ENCODE measurements around the gene IMPDH1.

The IMPDH1 gene

DNA sequence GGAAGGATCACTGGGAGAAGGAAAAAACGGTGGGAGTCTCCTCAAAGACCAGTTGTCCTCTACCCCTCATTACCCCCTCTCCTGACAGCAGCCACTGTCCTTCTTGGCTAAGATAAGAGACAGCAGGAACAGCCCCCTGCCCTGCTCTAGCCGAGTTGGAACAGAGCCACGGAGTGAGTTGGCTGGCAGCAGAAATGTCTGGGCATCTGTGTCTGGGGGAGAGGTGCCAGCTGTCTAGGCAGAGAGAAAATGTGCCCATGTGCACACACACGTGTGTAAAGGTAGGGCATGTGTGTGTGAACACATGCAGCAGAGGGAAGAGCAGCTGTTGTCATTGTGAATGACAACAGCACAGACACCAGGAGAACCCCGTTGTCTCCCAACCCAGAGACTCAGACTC lies 36.5 kb upstream of the IMPDH1 start:
- Mint-ChIP-seq H3K27ac (no peak overlapping the region), H3K9me3 (no peaks in the 10 kb centered on the region), H3K4me1 (peaks cover 20% of the 10 kb centered on the region), H3K27me3 (no peaks in the 10 kb centered on the region), H3K4me3 (no peak overlapping the region), H3K36me3 (no peaks in the 10 kb centered on the region)
- ATAC-seq, result no peak

- peak overlapping the region; percentile 44 for H3K27ac Mint-ChIP-seq
- no peak overlapping the region for H3K4me3 Mint-ChIP-seq
- H3K9me3 Mint-ChIP-seq, result no peaks in the 10 kb centered on the region
- no peaks in the 10 kb centered on the region for H3K36me3 Mint-ChIP-seq
- ATAC-seq, result peak; percentile 39
- no peaks in the 10 kb centered on the region for H3K27me3 Mint-ChIP-seq
- peaks cover 14% of the 10 kb centered on the region for H3K4me1 Mint-ChIP-seq
Measured at GRCh38 chr7:128443831-128444600, 34.2 kb upstream of the IMPDH1 start.

GRCh38 chr7:128442356-128442755 lies 32.6 kb upstream of the IMPDH1 start:
- H3K27ac Mint-ChIP-seq, result no peak overlapping the region
- ATAC-seq, result no peak
- H3K36me3 Mint-ChIP-seq, result no peaks in the 10 kb centered on the region
- no peak overlapping the region for H3K4me3 Mint-ChIP-seq
- no peaks in the 10 kb centered on the region for H3K9me3 Mint-ChIP-seq
- no peaks in the 10 kb centered on the region for H3K27me3 Mint-ChIP-seq
- peaks cover 31% of the 10 kb centered on the region for H3K4me1 Mint-ChIP-seq

- H3K27me3 Mint-ChIP-seq, result no peaks in the 10 kb centered on the region
- peaks cover 25% of the 10 kb centered on the region for H3K4me1 Mint-ChIP-seq
- no peaks in the 10 kb centered on the region for H3K36me3 Mint-ChIP-seq
- ATAC-seq, result peak; percentile 92
- H3K4me3 Mint-ChIP-seq, result peak overlapping the region; percentile 42
- H3K27ac Mint-ChIP-seq, result peak overlapping the region; percentile 83
- no peaks in the 10 kb centered on the region for H3K9me3 Mint-ChIP-seq
Measured at GRCh38 chr7:128437426-128438332, 27.9 kb upstream of the IMPDH1 start.

DNA sequence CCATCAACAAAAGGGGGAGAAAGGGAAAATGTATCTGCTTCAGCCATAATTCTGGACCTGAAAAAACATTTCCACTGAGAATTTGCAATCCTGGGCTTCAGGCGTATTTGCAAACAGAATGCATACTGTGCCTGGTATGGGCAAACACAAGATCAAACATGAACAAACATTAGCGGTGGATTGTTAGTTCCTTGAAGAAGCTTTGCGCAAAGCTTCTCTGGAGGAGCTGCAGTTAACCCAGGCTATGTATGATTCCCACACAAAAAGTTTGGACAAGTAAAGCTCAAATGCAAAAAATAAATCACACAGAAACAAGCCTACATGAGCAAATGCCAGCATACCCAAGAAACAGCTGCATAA lies 25.5 kb upstream of the IMPDH1 start:
- no peak overlapping the region for H3K4me3 Mint-ChIP-seq

GRCh38 chr7:128434413-128435326 lies 24.9 kb upstream of the IMPDH1 start:
- Mint-ChIP-seq H3K4me1 (peaks cover 25% of the 10 kb centered on the region), H3K27ac (no peak overlapping the region), H3K9me3 (no peaks in the 10 kb centered on the region), H3K36me3 (no peaks in the 10 kb centered on the region), H3K27me3 (peaks cover 3% of the 10 kb centered on the region), H3K4me3 (no peak overlapping the region)
- no peak for ATAC-seq

More for the DNA sequence above, 25.5 kb upstream of the IMPDH1 start:
- Mint-ChIP-seq H3K36me3 (no peaks in the 10 kb centered on the region), H3K27ac (no peak overlapping the region), H3K4me1 (peaks cover 25% of the 10 kb centered on the region), H3K27me3 (no peaks in the 10 kb centered on the region), H3K9me3 (no peaks in the 10 kb centered on the region)
- ATAC-seq, result no peak

DNA sequence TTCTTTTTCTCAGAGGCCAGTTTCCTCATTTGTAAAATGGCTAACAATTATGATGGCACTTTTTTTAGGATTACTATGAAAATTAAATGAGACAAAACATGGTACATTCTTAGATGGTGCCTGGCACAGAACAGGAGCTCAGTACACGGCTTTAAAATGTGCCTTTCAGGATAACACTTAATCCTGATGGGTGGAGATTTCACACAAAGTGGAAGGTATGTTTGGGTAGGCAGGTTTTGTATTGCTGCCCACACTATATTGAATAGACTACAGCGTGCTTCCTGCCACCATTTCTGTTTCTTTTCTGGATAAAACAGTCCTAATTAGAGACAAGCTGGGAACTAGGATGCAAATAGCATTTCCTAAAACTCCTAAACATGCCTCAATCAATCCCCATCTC lies 22.0 kb upstream of the IMPDH1 start:
- ATAC-seq, result no peak
- Mint-ChIP-seq H3K4me3 (no peak overlapping the region), H3K27ac (no peak overlapping the region), H3K27me3 (peaks cover 8% of the 10 kb centered on the region), H3K4me1 (no peaks in the 10 kb centered on the region), H3K9me3 (no peaks in the 10 kb centered on the region), H3K36me3 (no peaks in the 10 kb centered on the region)

DNA sequence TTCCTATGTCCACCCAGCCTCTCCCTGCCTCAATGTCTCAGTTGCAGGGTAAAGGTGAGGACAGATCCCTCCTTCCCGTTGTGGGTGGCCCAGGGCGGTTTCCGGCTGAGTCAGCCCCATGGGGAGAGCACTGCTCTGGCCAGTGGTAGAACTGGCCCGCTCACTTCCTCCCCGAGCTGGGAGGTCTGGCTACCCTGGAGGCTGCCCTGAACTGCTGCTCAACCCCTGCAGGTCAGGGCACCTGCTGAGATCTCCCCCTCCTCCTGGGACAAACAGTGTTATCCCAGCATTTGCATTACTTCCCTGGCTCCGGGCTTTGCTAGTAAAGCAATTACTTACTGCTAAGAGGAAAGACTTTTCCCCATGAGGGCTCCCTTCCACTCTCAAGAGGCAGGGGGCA lies 21.4 kb upstream of the IMPDH1 start:
- Mint-ChIP-seq H3K9me3 (no peaks in the 10 kb centered on the region), H3K27ac (no peak overlapping the region), H3K27me3 (peaks cover 8% of the 10 kb centered on the region), H3K4me3 (no peak overlapping the region), H3K4me1 (no peaks in the 10 kb centered on the region), H3K36me3 (no peaks in the 10 kb centered on the region)
- ATAC-seq, result no peak

- ATAC-seq, result no peak
- Mint-ChIP-seq H3K27me3 (peaks cover 8% of the 10 kb centered on the region), H3K27ac (no peak overlapping the region), H3K4me3 (no peak overlapping the region), H3K9me3 (no peaks in the 10 kb centered on the region), H3K4me1 (no peaks in the 10 kb centered on the region), H3K36me3 (no peaks in the 10 kb centered on the region)
Measured at GRCh38 chr7:128430207-128430606, 20.4 kb upstream of the IMPDH1 start.

DNA sequence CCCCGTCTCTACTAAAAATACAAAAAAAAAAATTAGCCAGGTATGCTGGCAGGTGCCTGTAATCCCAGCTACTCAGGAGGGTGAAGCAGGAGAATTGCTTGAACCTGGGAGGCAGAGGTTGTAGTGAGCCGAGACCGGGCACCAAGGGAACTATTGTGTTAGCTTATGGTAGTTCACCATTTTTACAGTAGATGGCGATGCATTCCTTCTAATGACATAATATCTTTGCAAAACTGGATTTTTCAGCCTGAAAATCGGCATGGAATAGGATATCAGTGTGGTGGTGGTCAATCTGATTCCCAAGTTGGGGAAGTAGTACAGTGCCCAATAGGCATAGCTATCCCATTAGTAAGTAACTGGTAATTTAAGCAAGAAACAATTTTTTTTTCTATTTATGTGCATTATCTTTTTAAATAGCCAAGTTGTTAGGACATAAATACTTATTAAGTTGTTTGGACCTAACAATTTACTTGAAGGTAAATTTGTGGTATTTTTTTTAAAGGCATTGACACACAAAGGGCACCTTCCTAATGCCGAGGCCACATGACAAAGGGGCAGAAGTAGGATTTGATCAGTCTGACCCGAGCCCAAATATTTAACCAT lies 17.6 kb upstream of the IMPDH1 start:
- Mint-ChIP-seq H3K36me3 (no peaks in the 10 kb centered on the region), H3K9me3 (no peaks in the 10 kb centered on the region), H3K4me3 (no peak overlapping the region), H3K4me1 (no peaks in the 10 kb centered on the region), H3K27me3 (peaks cover 8% of the 10 kb centered on the region), H3K27ac (no peak overlapping the region)
- no peak for ATAC-seq

GRCh38 chr7:128425850-128426249 lies 16.1 kb upstream of the IMPDH1 start:
- Mint-ChIP-seq H3K4me3 (no peak overlapping the region), H3K27me3 (peaks cover 8% of the 10 kb centered on the region)

GRCh38 chr7:128424686-128425275 lies 15.0 kb upstream of the IMPDH1 start:
- no peaks in the 10 kb centered on the region for H3K36me3 Mint-ChIP-seq
- no peak for ATAC-seq
- no peaks in the 10 kb centered on the region for H3K4me1 Mint-ChIP-seq
- H3K27me3 Mint-ChIP-seq, result peaks cover 6% of the 10 kb centered on the region
- H3K4me3 Mint-ChIP-seq, result no peak overlapping the region
- H3K27ac Mint-ChIP-seq, result no peak overlapping the region
- H3K9me3 Mint-ChIP-seq, result no peaks in the 10 kb centered on the region

More at GRCh38 chr7:128425850-128426249, 16.1 kb upstream of the IMPDH1 start:
- Mint-ChIP-seq H3K9me3 (no peaks in the 10 kb centered on the region), H3K4me1 (no peaks in the 10 kb centered on the region), H3K36me3 (no peaks in the 10 kb centered on the region), H3K27ac (no peak overlapping the region)
- peak; percentile 70 for ATAC-seq

DNA sequence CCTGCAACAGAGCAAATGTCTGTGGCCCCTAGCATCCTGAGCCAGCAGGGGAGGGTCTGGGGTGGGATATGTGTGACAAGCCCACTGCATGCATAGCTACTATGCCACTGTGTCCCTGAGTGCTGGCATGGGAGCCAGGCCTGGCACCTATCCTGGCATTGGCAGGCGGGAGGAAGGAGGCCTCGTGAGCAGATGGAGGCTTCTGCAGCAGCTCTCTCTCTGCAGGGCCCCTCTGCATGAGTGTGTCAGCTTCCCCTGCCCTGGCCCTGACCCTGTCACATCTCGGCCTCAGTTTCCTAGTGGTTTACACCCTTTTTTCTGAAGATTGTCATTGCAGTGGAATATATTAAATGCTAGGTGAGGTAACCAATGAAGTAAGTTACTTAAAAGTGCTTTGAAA lies 13.1 kb upstream of the IMPDH1 start:
- Mint-ChIP-seq H3K4me1 (no peaks in the 10 kb centered on the region), H3K27ac (no peak overlapping the region), H3K36me3 (no peaks in the 10 kb centered on the region), H3K4me3 (no peak overlapping the region), H3K9me3 (no peaks in the 10 kb centered on the region), H3K27me3 (no peaks in the 10 kb centered on the region)
- no peak for ATAC-seq

DNA sequence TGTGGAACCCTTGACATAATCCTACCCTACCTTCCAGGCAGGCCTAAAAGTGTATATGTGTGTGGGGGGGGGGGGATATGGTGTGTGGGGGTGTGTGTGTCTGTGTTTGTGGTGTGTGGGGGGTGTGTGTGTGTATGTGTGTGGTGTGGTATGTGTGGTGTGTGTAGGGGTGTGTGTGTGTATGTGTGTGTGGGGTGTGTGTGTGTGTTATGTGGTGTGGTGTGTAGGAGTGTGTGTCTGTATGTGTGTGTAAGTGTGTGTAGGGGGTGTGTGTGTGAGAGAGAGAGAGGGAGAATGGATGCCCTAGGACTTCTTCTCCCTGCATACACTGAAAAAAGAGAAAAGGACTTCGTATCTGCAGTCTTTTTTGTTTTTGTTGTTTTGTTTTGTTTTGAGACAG lies 12.3 kb upstream of the IMPDH1 start:
- Mint-ChIP-seq H3K4me3 (no peak overlapping the region), H3K27me3 (no peaks in the 10 kb centered on the region), H3K36me3 (no peaks in the 10 kb centered on the region), H3K4me1 (no peaks in the 10 kb centered on the region), H3K27ac (no peak overlapping the region), H3K9me3 (no peaks in the 10 kb centered on the region)
- no peak for ATAC-seq

All from stimulated activated memory B cell treated with anti-CD40 and anti-IgM and Interleukin-4, amounts not matched to agents 10 μg/mL and 1 μg/mL and 100 μg/mL, for 72 hours (primary cell).